OCI-LY7 (cell line): ENCODE results near the gene NAV1. TPM values are rescaled to one million over a fixed set of nuclear protein-coding genes. Genes with fewer than 3 reads are reported as not detected.

Experiments
- BruUV-seq: library from RNA; stranded (reverse); fragments of 400-500 nt; replicated peaks from 2 replicates; lab custom pipeline; 2021; lab: Mats Ljungman, UMichigan
- CTCF ChIA-PET: fragments of 300-600 bp; sonication (Branson Sonifier 250); formaldehyde crosslinking; loops from one replicate; lab custom pipeline; 2022; ENCODE audit warnings: antibody characterized with exemption; ENCODE audit not compliant: unreplicated experiment; lab: Charles Lee
- POLR2A ChIA-PET: fragments of 300-600 bp; sonication (Branson Sonifier 250); formaldehyde crosslinking; loops from one replicate; lab custom pipeline; 2022; ENCODE audit warnings: antibody characterized with exemption; lab: Charles Lee
- DNase-seq: peaks from one replicate; pipeline ENCODE4 v3.0.0-alpha.2; 2015; ENCODE audit warnings: low spot score
- H2AFZ ChIP-seq: fragments of 200-600 bp; sonication (generic), shearing (Covaris generic); 2 replicates; pipeline ENCODE4 v1.6.1; 2014; ENCODE audit warnings: mild to moderate bottlenecking, antibody characterized with exemption, low read length, moderate library complexity
- H3K27ac ChIP-seq: fragments of 200-600 bp; sonication (generic); 2 replicates; pipeline ENCODE4 v1.5.1; 2014; ENCODE audit warnings: mixed run types, low read depth, mild to moderate bottlenecking, moderate library complexity, low read length, inconsistent platforms; ENCODE audit not compliant: poor library complexity, severe bottlenecking
- H3K36me3 ChIP-seq: fragments of 200-600 bp; sonication (generic); 2 replicates; pipeline ENCODE4 v1.6.1; 2014; ENCODE audit warnings: mild to moderate bottlenecking, antibody characterized with exemption, low read length, moderate library complexity, mixed read lengths; ENCODE audit not compliant: insufficient read depth
- H3K4me1 ChIP-seq: fragments of 200-600 bp; sonication (generic); 2 replicates; pipeline ENCODE4 v1.5.1; 2014; ENCODE audit warnings: mild to moderate bottlenecking, low read length; ENCODE audit not compliant: insufficient read depth, poor library complexity, severe bottlenecking
- H3K4me2 ChIP-seq: fragments of 200-600 bp; sonication (generic); 2 replicates; pipeline ENCODE4 v1.6.1; 2014; ENCODE audit warnings: mild to moderate bottlenecking, low read length
- H3K4me3 ChIP-seq: fragments of 200-600 bp; sonication (generic); 2 replicates; pipeline ENCODE4 v1.5.1; 2014; ENCODE audit warnings: mild to moderate bottlenecking, low read depth, low read length; ENCODE audit not compliant: poor library complexity, severe bottlenecking
- H3K79me2 ChIP-seq: fragments of 200-600 bp; sonication (generic); 2 replicates; pipeline ENCODE4 v1.6.1; 2016; ENCODE audit warnings: low read depth, mild to moderate bottlenecking, low read length, moderate library complexity, mixed read lengths; ENCODE audit not compliant: insufficient read depth
- H3K9me2 ChIP-seq: fragments of 200-600 bp; sonication (generic); 2 replicates; pipeline ENCODE4 v1.6.1; 2016; ENCODE audit warnings: mild to moderate bottlenecking, low read length, mixed read lengths; ENCODE audit not compliant: insufficient read depth
- H3K9me3 ChIP-seq: fragments of 200-600 bp; sonication (generic); 2 replicates; pipeline ENCODE4 v1.6.1; 2014; ENCODE audit warnings: mild to moderate bottlenecking, mixed run types, low read length, mixed read lengths
- H4K20me1 ChIP-seq: fragments of 200-600 bp; sonication (generic); 2 replicates; pipeline ENCODE4 v1.6.1; 2014; ENCODE audit warnings: mild to moderate bottlenecking, antibody characterized with exemption, low read length, moderate library complexity, mixed read lengths; ENCODE audit not compliant: insufficient read depth
- CTCF ChIP-seq: fragments of 200-600 bp; sonication (generic); conservative IDR thresholded peaks from 2 replicates; pipeline ENCODE4 v1.5.1; 2014; ENCODE audit warnings: mild to moderate bottlenecking, antibody characterized with exemption, low read length, moderate library complexity, mixed read lengths
- EZH2phosphoT487 ChIP-seq: fragments of 200-600 bp; sonication (generic); IDR thresholded peaks from 2 replicates; pipeline ENCODE4 v1.6.1; 2018; ENCODE audit warnings: low read depth, borderline replicate concordance, mild to moderate bottlenecking, mixed run types, antibody characterized with exemption, low read length, moderate library complexity, mixed read lengths
- intact Hi-C: fragments of 100-400 bp; cut with micrococcal nuclease; formaldehyde crosslinking; loops from one replicate; pipeline ENCODE4 v1.10.0; 2022; ENCODE audit not compliant: unreplicated experiment
- total RNA-seq, 2 experiments: library from RNA; depleted of rRNA in 1 of 2; stranded (reverse); fragments of >200 nt in 1 of 2; shearing (Covaris generic) in 1 of 2; gene quantifications; 2 replicates each; pipeline ENCODE4 v1.2.3, GENCODE V29; 2014 to 2022

The NAV1 gene
- total RNA-seq, 2 experiments from 2014 or later: 4.2 to 20.7 TPM

GRCh38 chr1:201555593-201555945, 16.6 kb downstream of the NAV1 start:
- intact Hi-C loops: no loop called here
- BruUV-seq: no TSS peak
- no peaks in the 10 kb centered on the region for H3K9me3 ChIP-seq

GRCh38 chr1:201556841-201557571, 18.1 kb downstream of the NAV1 start:
- Histone ChIP-seq H2AFZ (no peak overlapping the region), H3K79me2 (no peaks in the 10 kb centered on the region), H3K9me2 (no peaks in the 10 kb centered on the region), H3K4me3 (no peak overlapping the region), H3K4me1 (no peaks in the 10 kb centered on the region), H3K4me2 (no peak overlapping the region), H4K20me1 (no peaks in the 10 kb centered on the region), H3K36me3 (no peaks in the 10 kb centered on the region), H3K9me3 (no peaks in the 10 kb centered on the region), H3K27ac (no peak overlapping the region)
- BruUV-seq: no TSS peak
- intact Hi-C loops: no loop called here
- ChIA-PET POLR2A (interaction anchor here (0.6 kb wide), 1 partner anchor 110 kb away, joined by 4 read pairs; no protein-coding TSS in a partner anchor), CTCF (no interaction called here)
- TF ChIP-seq EZH2phosphoT487: no peak
- no peak for TF ChIP-seq CTCF
- no peak for DNase-seq

More at GRCh38 chr1:201555593-201555945, 16.6 kb downstream of the NAV1 start:
- no peaks in the 10 kb centered on the region for H3K79me2 ChIP-seq
- TF ChIP-seq CTCF (no peak), EZH2phosphoT487 (no peak)
- H3K4me1 ChIP-seq: no peaks in the 10 kb centered on the region
- no peak overlapping the region for H3K27ac ChIP-seq
- no peak for DNase-seq
- H3K9me2 ChIP-seq: no peaks in the 10 kb centered on the region
- ChIA-PET POLR2A (no interaction called here), CTCF (interaction anchor here (0.6 kb wide), 1 partner anchor 74 kb away, joined by 5 read pairs; no protein-coding TSS in a partner anchor)
- H4K20me1 ChIP-seq: no peaks in the 10 kb centered on the region
- no peaks in the 10 kb centered on the region for H3K36me3 ChIP-seq
- no peak overlapping the region for H3K4me2 ChIP-seq
- H3K4me3 ChIP-seq: no peak overlapping the region
- no peak overlapping the region for H2AFZ ChIP-seq

GRCh38 chr1:201557572-201557958, 18.6 kb downstream of the NAV1 start:
- Histone ChIP-seq H3K27ac (no peak overlapping the region), H3K4me3 (no peak overlapping the region), H2AFZ (no peak overlapping the region), H3K36me3 (no peaks in the 10 kb centered on the region), H3K9me3 (no peaks in the 10 kb centered on the region), H3K79me2 (no peaks in the 10 kb centered on the region), H4K20me1 (no peaks in the 10 kb centered on the region), H3K4me1 (no peaks in the 10 kb centered on the region), H3K4me2 (no peak overlapping the region), H3K9me2 (no peaks in the 10 kb centered on the region)
- DNase-seq: no peak
- CTCF ChIA-PET: no interaction called here
- POLR2A ChIA-PET: no interaction called here
- intact Hi-C loops: no loop called here
- no TSS peak for BruUV-seq
- TF ChIP-seq CTCF (no peak), EZH2phosphoT487 (no peak)
